ENCODE data around the gene RBMX2.

DNA sequence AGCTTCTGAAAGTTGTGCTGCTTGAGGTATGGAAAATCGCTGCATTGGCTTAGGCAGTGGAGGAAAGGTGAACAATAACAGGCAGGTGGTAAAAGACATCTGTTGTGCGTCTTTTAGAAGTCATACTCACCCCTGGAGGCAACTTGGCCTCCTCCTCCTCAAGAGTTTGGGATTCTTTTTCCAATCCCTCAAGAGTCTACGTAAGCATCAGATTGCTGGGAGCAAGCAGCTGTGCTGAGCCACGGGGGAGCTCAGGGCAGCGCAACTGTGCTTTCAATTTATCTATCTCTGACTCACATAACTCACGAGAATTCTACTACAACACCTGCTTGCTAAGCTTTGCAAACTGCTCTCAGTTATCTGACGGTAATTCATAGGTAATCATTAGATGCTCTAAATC lies 6.4 kb upstream of the RBMX2 start:
- TF ChIP-seq, protein P1, sequence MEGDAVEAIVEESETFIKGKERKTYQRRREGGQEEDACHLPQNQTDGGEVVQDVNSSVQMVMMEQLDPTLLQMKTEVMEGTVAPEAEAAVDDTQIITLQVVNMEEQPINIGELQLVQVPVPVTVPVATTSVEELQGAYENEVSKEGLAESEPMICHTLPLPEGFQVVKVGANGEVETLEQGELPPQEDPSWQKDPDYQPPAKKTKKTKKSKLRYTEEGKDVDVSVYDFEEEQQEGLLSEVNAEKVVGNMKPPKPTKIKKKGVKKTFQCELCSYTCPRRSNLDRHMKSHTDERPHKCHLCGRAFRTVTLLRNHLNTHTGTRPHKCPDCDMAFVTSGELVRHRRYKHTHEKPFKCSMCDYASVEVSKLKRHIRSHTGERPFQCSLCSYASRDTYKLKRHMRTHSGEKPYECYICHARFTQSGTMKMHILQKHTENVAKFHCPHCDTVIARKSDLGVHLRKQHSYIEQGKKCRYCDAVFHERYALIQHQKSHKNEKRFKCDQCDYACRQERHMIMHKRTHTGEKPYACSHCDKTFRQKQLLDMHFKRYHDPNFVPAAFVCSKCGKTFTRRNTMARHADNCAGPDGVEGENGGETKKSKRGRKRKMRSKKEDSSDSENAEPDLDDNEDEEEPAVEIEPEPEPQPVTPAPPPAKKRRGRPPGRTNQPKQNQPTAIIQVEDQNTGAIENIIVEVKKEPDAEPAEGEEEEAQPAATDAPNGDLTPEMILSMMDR (IDR thresholded peaks at IDR 0.05), result no peak
- no peak for TF ChIP-seq POLR2A (IDR thresholded peaks at IDR 0.05)

Data from tibial nerve (tissue), 3 donors.